HG02981 (cell line): ENCODE results near the gene ADCY2.

ENCODE experiments used
- ATAC-seq: cut with Tn5 transposase; IDR thresholded peaks from one replicate; pipeline ENCODE4 v1.9.1; 2021; ENCODE audit warnings: mild to moderate bottlenecking, moderate library complexity; ENCODE audit not compliant: unreplicated experiment

The ADCY2 gene

DNA sequence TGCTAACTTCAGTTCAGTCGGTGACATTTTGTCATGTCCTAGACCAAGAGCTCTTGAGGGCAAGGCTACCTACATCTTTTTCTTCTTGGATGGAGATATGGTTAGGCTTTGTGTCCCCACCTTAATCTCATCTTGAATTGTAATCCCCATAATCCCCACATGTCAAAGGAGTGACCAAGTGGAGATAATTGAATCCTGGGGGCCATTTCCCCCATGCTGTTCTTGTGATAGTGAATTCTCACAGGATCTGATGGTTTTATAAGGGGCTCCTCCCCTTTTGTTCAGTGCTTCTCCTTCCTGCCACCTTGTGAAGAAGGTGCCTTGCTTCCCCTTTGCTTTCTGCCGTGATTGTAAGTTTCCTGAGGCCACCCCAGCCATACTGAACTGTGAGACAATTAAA, 457.1 kb downstream of the ADCY2 start:
- no peak for ATAC-seq

DNA sequence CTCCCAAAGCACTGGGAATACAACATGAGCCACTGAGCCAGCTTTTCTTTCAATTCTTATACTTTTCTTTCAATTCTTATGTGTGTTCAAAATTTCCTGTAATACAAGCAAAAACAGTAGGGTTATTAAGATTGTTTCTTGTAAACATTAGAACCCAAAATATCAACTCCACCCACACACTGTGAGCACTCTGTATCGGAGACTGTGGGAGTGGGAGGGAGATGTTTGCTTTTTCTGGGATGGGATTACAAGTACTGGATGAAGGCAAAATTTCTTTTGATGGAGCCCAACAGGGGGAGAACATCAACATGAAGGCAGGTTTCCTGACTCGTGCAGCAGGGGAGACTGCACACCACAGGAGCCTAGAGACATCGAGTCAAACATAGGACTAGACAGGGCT, 459.7 kb downstream of the ADCY2 start:
- no peak for ATAC-seq

DNA sequence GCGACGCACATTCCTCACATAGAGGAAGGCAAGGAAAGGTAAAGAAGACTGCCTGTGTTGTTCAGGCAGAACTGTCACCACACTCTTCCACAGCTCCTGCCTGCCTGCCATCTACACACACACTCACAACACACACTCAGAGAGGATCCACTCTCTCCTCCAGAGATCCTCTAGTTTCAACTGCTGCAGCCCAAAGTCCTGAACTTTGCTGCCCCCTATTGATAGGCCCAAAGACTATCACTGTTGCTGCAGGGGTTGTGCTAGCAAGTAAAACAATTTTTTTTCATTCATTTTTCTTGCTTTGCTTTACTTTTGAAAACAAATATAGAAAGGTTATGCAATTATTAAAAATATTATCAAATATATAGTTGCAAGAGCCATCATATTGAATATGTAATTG, 460.9 kb downstream of the ADCY2 start:
- peak; percentile 38 for ATAC-seq

DNA sequence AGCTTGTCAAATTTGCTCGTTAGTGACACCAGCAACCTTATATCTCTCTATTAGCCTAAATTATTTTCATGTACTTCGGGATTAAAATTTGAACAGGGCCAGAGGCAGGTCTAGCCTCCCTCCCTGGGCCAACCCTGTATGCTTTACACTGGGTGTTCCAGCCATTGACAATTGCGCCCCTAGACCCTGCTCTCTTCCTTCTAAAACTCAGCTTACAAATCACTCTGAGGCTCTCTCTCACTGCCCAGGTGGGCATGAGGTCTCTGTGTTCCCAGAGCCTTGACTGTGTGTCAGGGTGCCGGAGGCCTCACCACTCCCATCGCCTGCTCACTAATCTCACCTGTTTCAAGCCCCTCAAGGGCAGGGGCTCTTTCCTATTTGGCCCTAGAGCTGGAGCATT, 461.4 kb downstream of the ADCY2 start:
- ATAC-seq = no peak

DNA sequence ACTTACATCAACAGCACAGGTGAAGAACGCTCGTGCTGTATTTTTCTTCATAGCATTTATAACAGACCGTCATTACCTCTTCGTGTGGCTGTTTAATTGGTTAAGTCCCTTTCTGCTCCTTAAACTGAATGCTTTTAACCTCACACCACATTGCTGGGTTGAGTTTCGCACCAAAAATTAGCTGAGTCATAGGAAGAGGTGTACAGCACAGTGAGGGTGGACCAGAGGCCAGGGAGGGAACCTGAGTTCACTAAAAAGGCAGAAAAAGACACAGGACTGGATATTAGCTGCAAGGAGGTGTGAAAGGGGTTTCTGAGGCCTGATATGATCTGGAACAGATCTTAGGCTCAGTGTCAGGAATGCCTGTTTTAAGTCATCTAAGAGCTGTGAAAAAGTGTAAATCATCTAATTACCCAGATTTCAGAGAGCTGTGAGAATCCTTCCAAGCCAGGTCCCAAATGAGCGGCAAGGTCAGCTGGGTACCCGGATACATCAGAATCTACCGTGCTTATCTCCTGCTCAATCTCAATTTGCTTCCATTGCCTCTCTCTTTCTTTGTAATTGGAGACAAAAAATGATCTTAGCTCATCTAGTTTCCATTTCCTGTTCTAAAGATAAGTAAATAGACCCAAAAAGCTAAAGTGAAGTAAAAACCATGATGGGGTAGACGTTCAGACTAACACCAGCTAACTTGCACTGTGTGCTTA, 462.1 kb downstream of the ADCY2 start:
- no peak for ATAC-seq

DNA sequence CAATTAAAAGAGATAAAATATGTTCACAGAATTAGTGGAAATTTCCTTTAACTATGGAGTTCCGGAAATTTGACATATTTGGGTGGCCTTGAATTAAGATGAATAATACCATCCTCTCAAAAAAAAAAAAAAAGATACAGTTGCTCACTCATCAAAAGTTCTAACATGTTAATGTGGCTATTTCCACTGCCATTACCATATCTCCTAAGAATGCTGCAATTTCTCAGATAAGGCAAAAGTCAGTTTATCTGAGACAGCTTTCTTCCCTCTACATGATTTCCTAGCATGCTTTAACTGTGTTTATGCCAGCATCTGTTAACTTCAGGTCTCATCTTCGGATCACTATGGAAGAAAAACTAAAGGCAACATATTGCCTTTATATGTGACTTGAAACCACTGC, 470.3 kb downstream of the ADCY2 start:
- no peak for ATAC-seq

DNA sequence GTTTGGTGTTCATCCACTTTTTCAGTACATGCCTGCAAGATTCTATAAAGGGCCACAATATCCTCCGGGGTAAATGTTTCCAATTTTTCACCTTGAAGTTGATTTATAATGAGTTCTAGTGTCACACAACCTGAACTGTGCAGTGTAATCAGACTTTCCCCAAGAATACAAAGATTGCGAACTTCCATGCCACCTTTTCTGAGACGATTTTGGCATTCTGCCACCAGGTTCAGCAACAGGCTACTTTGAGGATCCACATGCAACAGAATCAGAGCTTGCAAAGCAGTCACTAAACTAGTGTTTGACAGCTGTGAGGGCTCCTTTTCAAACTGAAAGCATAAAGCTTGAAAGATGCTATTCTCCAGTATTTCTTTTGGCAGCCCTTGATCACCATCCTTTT, 471.3 kb downstream of the ADCY2 start:
- no peak for ATAC-seq

DNA sequence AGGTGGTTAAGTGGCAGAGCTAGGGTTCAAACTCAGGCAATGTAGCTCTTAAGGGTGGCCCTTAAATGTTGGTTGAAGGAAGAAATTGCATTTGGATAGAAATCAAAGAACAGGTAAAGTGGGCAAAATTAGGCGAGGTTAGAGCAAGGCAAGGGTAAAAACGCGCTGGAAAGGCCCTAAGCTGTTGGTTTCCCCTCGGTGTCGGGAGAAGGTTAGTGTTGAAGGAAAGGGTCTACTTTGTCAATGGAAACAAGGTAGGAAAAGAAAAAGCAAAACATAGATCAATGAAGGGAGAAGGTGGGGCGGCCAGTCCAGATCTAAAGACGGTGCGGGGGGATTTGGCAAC, 472.5 kb downstream of the ADCY2 start:
- ATAC-seq = no peak

DNA sequence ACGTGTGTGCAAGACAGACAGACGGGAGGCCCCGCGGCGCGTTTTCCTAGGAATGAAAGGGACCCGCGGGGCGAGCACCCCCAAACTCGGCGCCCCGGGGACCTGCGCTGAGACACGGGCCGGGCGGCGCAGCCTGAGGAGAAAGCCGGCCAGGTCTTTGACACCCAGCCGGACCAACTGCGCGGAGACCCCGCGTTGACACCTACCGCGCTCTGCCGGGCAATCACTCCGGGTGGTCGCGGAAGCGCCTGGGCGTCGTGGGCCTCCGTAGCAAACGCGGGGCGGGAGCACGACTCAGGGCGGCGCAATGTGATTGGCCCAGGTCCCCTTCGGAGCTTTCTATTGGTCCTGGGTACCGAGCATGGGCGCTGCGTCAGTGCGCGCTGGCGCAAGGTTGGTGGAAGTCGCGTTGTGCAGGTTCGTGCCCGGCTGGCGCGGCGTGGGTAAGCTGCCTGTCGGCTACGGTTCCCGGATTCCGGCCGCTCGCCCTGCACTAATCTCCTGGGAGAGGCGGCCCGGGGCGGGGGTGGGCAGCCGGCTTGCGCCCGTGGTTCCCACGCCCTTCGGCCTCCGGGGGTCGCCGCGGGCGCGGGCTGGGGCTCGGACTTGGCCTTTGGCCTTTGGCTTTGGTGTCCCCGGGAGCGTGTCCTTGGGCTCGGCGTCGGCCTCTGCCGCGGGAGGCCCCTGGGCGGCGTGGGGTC, 473.0 kb downstream of the ADCY2 start, which contains the start of the genes FASTKD3 and MTRR:
TSS of gene FASTKD3 (minus strand) at position 259 of the 701 bp plus-strand sequence. CDS start 948 bp downstream, outside the sequence.
TSS of gene MTRR (plus strand) at position 376 of the 701 bp plus-strand sequence. CDS start 1,647 bp downstream, outside the sequence.
- peak; percentile 98 for ATAC-seq

DNA sequence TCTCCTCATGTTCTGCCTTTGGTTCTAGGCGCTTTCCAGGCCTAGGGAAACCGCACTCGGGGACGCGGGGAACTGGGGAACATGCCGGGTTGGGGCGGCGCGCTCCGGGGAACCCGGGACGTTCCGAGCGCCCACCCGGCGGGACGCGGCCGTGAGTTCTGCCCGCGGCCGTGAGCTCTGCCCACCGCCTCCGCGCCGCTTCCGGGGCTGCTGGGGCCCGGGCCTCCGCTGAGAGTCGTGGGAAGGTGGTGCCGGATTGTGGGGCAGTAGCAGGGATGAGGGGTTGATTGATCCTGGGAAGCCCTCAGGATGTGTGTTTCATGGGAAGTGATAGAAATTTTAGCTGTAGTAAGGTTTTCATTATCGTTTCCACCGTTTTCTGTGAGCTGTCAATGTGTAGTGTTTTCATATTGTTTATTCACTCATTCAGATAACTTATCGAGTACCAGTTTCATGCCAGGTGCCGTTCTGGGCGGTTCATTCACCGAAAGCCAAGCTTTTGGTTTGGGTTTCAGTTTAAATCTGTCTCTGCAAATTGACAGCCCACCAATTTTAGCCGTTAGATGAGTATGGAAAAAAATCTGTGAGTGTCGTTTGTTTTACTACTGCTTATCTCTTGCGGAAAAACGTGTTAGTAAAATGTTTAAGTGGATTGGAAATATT, 473.7 kb downstream of the ADCY2 start:
- ATAC-seq = peak; percentile 31

DNA sequence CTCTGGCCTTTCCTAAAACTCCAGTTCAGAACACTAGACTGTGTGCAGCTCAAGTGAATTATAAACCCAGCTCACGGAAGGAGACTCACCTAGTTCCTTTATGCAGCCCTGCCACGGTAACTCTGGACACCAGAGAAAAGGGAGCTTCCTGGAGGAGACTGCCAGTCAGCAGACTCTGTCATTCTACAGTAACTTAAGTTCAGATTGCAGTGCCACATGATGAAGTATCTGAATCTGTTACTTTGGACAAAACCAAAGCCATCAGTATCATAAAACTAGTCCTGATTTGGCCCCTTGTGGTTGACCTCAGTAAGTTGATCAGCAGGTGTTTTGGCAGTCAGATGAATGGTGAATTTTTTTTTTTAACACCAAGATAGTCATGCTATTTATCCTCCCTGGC, 475.7 kb downstream of the ADCY2 start:
- peak; percentile 23 for ATAC-seq

DNA sequence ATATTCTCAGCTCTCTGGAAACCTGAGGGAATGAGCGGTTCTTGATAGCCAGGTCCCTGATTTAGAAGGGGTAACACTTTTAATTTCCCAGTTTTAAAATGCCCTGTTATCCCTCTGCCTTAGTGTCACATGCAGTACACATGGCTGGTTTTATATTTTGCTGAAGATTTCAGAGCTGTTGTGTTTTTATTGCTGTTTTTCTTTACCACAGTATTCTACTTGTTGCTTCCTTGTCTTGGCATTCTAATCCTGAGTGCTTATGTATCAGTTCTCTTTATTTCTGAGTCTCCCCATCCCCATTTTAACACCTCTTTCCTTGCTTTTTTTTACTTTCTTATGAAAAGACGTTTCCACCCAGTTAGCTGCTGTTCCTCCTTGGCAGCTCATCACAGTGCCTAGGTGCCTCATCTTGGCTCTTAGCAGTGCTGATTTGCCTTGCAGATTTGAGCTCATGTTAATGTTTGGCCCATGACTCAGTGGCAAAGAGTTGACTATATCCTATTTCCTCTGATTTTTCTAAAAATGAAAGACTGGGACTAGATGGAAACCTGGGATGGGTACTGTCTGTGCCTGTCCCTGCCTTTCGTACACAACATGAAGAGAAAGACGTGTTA, 476.7 kb downstream of the ADCY2 start:
- ATAC-seq = no peak

DNA sequence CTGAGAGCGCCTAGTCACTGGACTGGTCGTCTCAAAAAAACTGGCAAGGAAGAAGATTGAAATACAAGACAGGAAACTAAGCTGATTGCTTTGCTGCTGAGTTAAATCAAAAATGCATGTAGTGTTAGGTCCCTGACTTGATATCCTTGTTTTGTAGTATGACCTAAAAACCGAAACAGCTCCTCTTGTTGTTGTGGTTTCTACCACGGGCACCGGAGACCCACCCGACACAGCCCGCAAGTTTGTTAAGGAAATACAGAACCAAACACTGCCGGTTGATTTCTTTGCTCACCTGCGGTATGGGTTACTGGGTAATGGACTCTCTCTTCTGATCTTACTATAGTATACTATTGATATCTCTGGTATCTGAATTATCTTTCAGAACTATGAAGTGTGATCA, 477.3 kb downstream of the ADCY2 start:
- ATAC-seq = no peak

DNA sequence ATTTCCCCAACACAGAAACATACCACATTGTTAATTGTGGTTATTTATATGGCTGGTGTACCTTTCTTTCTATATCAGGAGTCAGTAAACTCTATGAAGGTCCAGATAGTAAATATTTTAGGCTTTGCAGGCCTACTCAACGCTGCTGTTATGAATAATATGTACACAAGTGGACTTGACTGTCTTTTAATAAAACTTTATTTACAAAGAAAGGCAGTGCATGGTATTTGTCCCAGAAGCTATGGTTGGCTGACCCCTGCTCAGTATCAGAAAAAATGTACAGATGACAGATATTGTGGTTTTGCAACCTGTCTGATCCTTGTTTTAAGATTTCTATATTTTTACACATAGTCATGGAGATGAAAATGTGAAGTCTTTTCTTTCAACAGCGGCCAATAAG, 478.7 kb downstream of the ADCY2 start:
- ATAC-seq = no peak

DNA sequence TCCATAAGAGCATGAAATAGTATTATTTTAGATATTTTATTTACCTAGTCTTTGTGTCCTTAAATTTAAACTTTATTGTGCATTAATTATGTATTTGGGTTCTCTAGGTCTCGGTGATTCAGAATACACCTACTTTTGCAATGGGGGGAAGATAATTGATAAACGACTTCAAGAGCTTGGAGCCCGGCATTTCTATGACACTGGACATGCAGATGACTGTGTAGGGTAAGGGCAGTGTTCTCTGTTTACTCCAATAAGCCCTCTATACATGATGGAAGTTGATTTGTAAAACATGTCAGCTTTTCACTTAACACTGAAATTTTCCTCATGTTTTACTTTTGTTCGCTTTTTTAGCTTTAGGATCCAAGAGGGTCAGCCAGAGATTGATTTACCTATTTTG, 479.2 kb downstream of the ADCY2 start:
- ATAC-seq = no peak

DNA sequence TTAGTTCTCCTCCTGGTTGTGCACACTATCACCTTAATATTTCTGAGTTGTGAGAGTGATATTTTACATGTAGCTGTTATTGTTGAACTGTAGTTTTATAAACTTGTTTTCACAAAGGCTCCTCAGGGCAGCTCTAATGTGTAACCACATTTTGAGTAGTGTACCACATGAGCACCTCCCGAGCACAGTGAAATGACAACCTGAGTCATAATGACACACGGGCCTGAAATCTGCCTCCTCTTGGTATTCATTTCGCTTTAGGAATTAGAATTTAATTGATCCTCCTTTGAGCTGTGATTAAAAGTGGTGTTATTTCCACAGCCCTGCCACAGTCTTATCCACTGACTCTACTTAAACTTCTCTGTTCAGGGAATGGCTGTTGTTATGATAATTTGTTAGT, 480.9 kb downstream of the ADCY2 start:
- ATAC-seq = peak; percentile 42

DNA sequence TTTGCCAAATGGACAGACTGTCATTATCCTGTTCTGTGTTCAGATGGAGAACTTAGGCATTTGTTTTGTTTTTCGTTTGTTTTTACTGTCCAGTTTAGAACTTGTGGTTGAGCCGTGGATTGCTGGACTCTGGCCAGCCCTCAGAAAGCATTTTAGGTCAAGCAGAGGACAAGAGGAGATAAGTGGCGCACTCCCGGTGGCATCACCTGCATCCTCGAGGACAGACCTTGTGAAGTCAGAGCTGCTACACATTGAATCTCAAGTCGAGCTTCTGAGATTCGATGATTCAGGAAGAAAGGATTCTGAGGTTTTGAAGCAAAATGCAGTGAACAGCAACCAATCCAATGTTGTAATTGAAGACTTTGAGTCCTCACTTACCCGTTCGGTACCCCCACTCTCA, 481.9 kb downstream of the ADCY2 start:
- ATAC-seq = no peak

DNA sequence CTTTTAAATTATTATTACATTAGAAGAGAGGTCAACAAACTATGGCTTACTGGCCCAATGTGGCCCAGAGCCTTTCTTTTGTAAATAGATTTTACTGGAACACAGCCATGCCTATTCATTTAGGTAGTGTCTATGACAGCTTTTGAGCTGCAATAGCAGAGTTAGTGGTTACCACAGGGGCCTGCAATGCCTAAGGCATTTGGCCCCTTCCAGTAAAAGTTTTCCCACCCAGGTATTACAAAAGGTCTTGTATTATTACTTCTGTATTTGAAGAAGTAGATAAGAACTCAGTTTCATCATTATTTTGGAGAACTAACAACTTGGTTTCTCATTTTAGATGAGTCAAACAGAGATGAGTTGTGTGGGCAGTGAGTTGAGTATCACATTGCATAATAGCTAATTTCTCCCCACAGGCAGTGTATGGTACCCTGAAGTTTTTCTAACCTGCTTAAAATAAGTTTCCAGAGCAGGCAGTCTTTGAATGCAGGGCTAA, 482.5 kb downstream of the ADCY2 start:
- peak; percentile 96 for ATAC-seq
